Neuronal stem cell (in vitro differentiated cells): ENCODE results near the gene ZFR.

ENCODE experiments used
- DNase-seq: peaks from one replicate; pipeline ENCODE4 v3.0.0-alpha.2; 2013; ENCODE audit warnings: low spot score
- H2AFZ ChIP-seq: one replicate; pipeline ENCODE4 v1.6.1; 2013; ENCODE audit warnings: mild to moderate bottlenecking, low read length, inconsistent platforms
- H2AK5ac ChIP-seq: 2 replicates; pipeline ENCODE4 v1.6.1; 2013; ENCODE audit warnings: low read depth, mild to moderate bottlenecking, inconsistent platforms, low read length, moderate library complexity, mixed read lengths
- H2BK120ac ChIP-seq: 2 replicates; pipeline ENCODE4 v1.6.1; 2013; ENCODE audit warnings: low read depth, mild to moderate bottlenecking, inconsistent platforms, low read length, moderate library complexity, mixed read lengths
- H2BK12ac ChIP-seq: one replicate; pipeline ENCODE4 v1.6.1; 2013; ENCODE audit warnings: low read length, inconsistent platforms
- H2BK15ac ChIP-seq: 2 replicates; pipeline ENCODE4 v1.6.1; 2013; ENCODE audit warnings: mild to moderate bottlenecking, low read length, inconsistent platforms, mixed read lengths
- H2BK5ac ChIP-seq: one replicate; pipeline ENCODE4 v1.6.1; 2013; ENCODE audit warnings: inconsistent platforms, mild to moderate bottlenecking, low read length, moderate library complexity
- H3K14ac ChIP-seq: one replicate; pipeline ENCODE4 v1.6.1; 2013; ENCODE audit warnings: low read length, inconsistent platforms
- H3K18ac ChIP-seq: 2 replicates; pipeline ENCODE4 v1.6.1; 2013; ENCODE audit warnings: low read length, inconsistent platforms
- H3K23ac ChIP-seq: 2 replicates; pipeline ENCODE4 v1.6.1; 2013; ENCODE audit warnings: low read depth, mild to moderate bottlenecking, mixed read lengths, low read length, inconsistent platforms; ENCODE audit not compliant: poor library complexity
- H3K27ac ChIP-seq: replicated peaks from 3 replicates; pipeline ENCODE4 v1.5.1; 2013; ENCODE audit warnings: low read length, inconsistent platforms
- H3K27me3 ChIP-seq, 3 experiments: 2 replicates each; pipeline ENCODE4 v1.6.1; 2013; ENCODE audit warnings: low read length in 3 of 3, mild to moderate bottlenecking in 2 of 3, inconsistent platforms in 1 of 3, low read depth in 1 of 3, mixed read lengths in 1 of 3, moderate library complexity in 1 of 3; ENCODE audit not compliant: control insufficient read depth in 3 of 3, insufficient read depth in 3 of 3
- H3K36me3 ChIP-seq, 2 donors: replicated peaks in 1 of 2; 2 replicates each; pipeline ENCODE4 v1.6.1; 2013; ENCODE audit warnings: low read length in 2 of 2; ENCODE audit not compliant: control insufficient read depth in 2 of 2, insufficient read depth in 2 of 2
- H3K4ac ChIP-seq: 2 replicates; pipeline ENCODE4 v1.6.1; 2013; ENCODE audit warnings: inconsistent platforms, mild to moderate bottlenecking, low read length, moderate library complexity
- H3K4me1 ChIP-seq, 2 donors: 1 replicate in 1 of 2; 2 replicates in 1 of 2; pipeline ENCODE4 v1.6.1; 2013; ENCODE audit warnings: low read length in 2 of 2, low read depth in 1 of 2; ENCODE audit not compliant: control insufficient read depth in 2 of 2, insufficient read depth in 1 of 2
- H3K4me2 ChIP-seq: one replicate; pipeline ENCODE4 v1.6.1; 2013; ENCODE audit warnings: mild to moderate bottlenecking, low read length, inconsistent platforms; ENCODE audit not compliant: insufficient read depth, poor library complexity, severe bottlenecking
- H3K4me3 ChIP-seq, 2 donors: 2 replicates each; pipeline ENCODE4 v1.5.1; 2013; ENCODE audit warnings: low read length in 2 of 2, mild to moderate bottlenecking in 2 of 2, inconsistent platforms in 1 of 2, moderate library complexity in 1 of 2
- H3K79me1 ChIP-seq: one replicate; pipeline ENCODE4 v1.6.1; 2013; ENCODE audit warnings: low read depth, mild to moderate bottlenecking, inconsistent platforms, low read length, moderate library complexity
- H3K9ac ChIP-seq: one replicate; pipeline ENCODE4 v1.6.1; 2013; ENCODE audit warnings: mild to moderate bottlenecking, low read depth, low read length, inconsistent platforms; ENCODE audit not compliant: poor library complexity
- H3K9me3 ChIP-seq, 2 donors: replicated peaks in 1 of 2; 2 replicates each; pipeline versions ENCODE3 to v1.6.1; 2013; ENCODE audit warnings: low read length in 2 of 2, mild to moderate bottlenecking in 2 of 2, inconsistent platforms in 1 of 2, low read depth in 1 of 2, mixed read lengths in 1 of 2, moderate library complexity in 1 of 2; ENCODE audit not compliant: control insufficient read depth in 2 of 2, insufficient read depth in 1 of 2
- H4K8ac ChIP-seq: one replicate; pipeline ENCODE4 v1.6.1; 2013; ENCODE audit warnings: low read depth, mild to moderate bottlenecking, inconsistent platforms, low read length, moderate library complexity
- H4K91ac ChIP-seq: one replicate; pipeline ENCODE4 v1.6.1; 2013; ENCODE audit warnings: low read length, low read depth, mild to moderate bottlenecking, inconsistent platforms; ENCODE audit not compliant: poor library complexity
- WGBS, 2 donors: extraction: QIAGEN DNeasy Blood & Tissue Kit; methylation state at CpG; one replicate each; pipeline ENCODE4 v1.1.7; 2013; ENCODE audit warnings: missing lambda C conversion rate in 2 of 2, mixed read lengths in 1 of 2; ENCODE audit not compliant: insufficient read length in 2 of 2, insufficient replicate concordance in 1 of 2; ENCODE audit errors: extremely low coverage in 2 of 2; 5-methylcytosine and 5-hydroxymethylcytosine counted together

ZFR gene

GRCh38 chr5:32471784-32472183 lies 27.2 kb upstream of the ZFR start:
- no peak overlapping the region for H2BK15ac ChIP-seq
- 100% methylated on average over 1 of the region's 2 CpGs; no CpG with 5 or more reads in 1 of the 2 donors for WGBS, 2 donors
- H3K9ac ChIP-seq, result no peak overlapping the region
- H3K23ac ChIP-seq, result no peak overlapping the region
- peaks cover 9 to 11% of the 10 kb centered on the region in 2 donors for H3K4me1 ChIP-seq
- H3K4ac ChIP-seq, result no peak overlapping the region
- H3K4me2 ChIP-seq, result no peak overlapping the region
- no peaks in the 10 kb centered on the region for H3K36me3 ChIP-seq
- peaks cover 0 to 14% (median 0%) of the 10 kb centered on the region in 3 experiments for H3K27me3 ChIP-seq
- no peak overlapping the region for H3K18ac ChIP-seq
- no peak overlapping the region for H4K8ac ChIP-seq
- H2BK5ac ChIP-seq, result no peak overlapping the region
- no peak overlapping the region for H2AFZ ChIP-seq
- H3K27ac ChIP-seq, result no peak overlapping the region
- no peaks in the 10 kb centered on the region for H3K9me3 ChIP-seq
- H4K91ac ChIP-seq, result no peak overlapping the region
- no peak for DNase-seq
- no peak overlapping the region for H2BK120ac ChIP-seq
- no peak overlapping the region for H3K14ac ChIP-seq
- H3K79me1 ChIP-seq, result no peaks in the 10 kb centered on the region
- H2BK12ac ChIP-seq, result no peak overlapping the region
- no peak overlapping the region for H2AK5ac ChIP-seq
- no peak overlapping the region for H3K4me3 ChIP-seq

GRCh38 chr5:32465076-32465475 lies 20.5 kb upstream of the ZFR start:
- no peak overlapping the region for H3K14ac ChIP-seq
- no peaks in the 10 kb centered on the region for H3K4me1 ChIP-seq
- DNase-seq, result no peak
- no peak overlapping the region for H4K91ac ChIP-seq
- H2BK120ac ChIP-seq, result no peak overlapping the region
- no CpG with 5 or more reads among the region's 2 CpGs for WGBS, 2 donors
- no peak overlapping the region for H4K8ac ChIP-seq
- no peak overlapping the region for H2AFZ ChIP-seq
- H3K4me2 ChIP-seq, result no peak overlapping the region
- peaks cover 0 to 27% (median 0%) of the 10 kb centered on the region in 3 experiments for H3K27me3 ChIP-seq
- H2BK12ac ChIP-seq, result no peak overlapping the region
- H3K27ac ChIP-seq, result no peak overlapping the region
- H3K9ac ChIP-seq, result no peak overlapping the region
- H3K9me3 ChIP-seq, result peaks cover 0 to 1% of the 10 kb centered on the region in 2 donors
- H3K36me3 ChIP-seq, result no peaks in the 10 kb centered on the region
- no peak overlapping the region for H3K18ac ChIP-seq
- H2BK15ac ChIP-seq, result no peak overlapping the region
- H3K79me1 ChIP-seq, result no peaks in the 10 kb centered on the region
- H3K4me3 ChIP-seq, result no peak overlapping the region
- H3K4ac ChIP-seq, result no peak overlapping the region
- H3K23ac ChIP-seq, result no peak overlapping the region
- no peak overlapping the region for H2AK5ac ChIP-seq
- H2BK5ac ChIP-seq, result no peak overlapping the region

GRCh38 chr5:32462618-32463017 lies 18.1 kb upstream of the ZFR start:
- Histone ChIP-seq H2BK15ac (no peak overlapping the region), H3K4ac (no peak overlapping the region), H3K27me3 (peaks cover 0 to 20% (median 0%) of the 10 kb centered on the region in 3 experiments), H3K79me1 (no peaks in the 10 kb centered on the region), H3K27ac (no peak overlapping the region), H3K4me2 (no peak overlapping the region), H4K91ac (no peak overlapping the region), H4K8ac (no peak overlapping the region), H2BK12ac (no peak overlapping the region), H3K18ac (no peak overlapping the region), H2BK5ac (no peak overlapping the region), H2AK5ac (no peak overlapping the region), H3K4me1 (no peaks in the 10 kb centered on the region), H3K14ac (no peak overlapping the region), H2AFZ (no peak overlapping the region), H3K36me3 (no peaks in the 10 kb centered on the region), H3K9ac (no peak overlapping the region), H2BK120ac (no peak overlapping the region), H3K4me3 (no peak overlapping the region), H3K23ac (no peak overlapping the region), H3K9me3 (peaks cover 0 to 1% of the 10 kb centered on the region in 2 donors)
- no peak for DNase-seq
- no CpG with 5 or more reads among the region's 1 CpG for WGBS, 2 donors

GRCh38 chr5:32461441-32462120 lies 17.0 kb upstream of the ZFR start:
- no peak overlapping the region for H2BK5ac ChIP-seq
- no peak overlapping the region for H3K27ac ChIP-seq
- H3K4me3 ChIP-seq, result no peak overlapping the region
- no peak overlapping the region for H4K91ac ChIP-seq
- H3K79me1 ChIP-seq, result no peaks in the 10 kb centered on the region
- no peak overlapping the region for H3K4ac ChIP-seq
- H3K36me3 ChIP-seq, result no peaks in the 10 kb centered on the region
- H3K9ac ChIP-seq, result no peak overlapping the region
- no peak overlapping the region for H2AK5ac ChIP-seq
- DNase-seq, result no peak
- peaks cover 0 to 19% (median 0%) of the 10 kb centered on the region in 3 experiments for H3K27me3 ChIP-seq
- H2BK12ac ChIP-seq, result no peak overlapping the region
- no peak overlapping the region for H3K18ac ChIP-seq
- no peak overlapping the region for H2BK15ac ChIP-seq
- H3K4me2 ChIP-seq, result no peak overlapping the region
- H2BK120ac ChIP-seq, result no peak overlapping the region
- no peak overlapping the region for H3K23ac ChIP-seq
- no CpG with 5 or more reads among the region's 6 CpGs for WGBS, 2 donors
- no peaks in the 10 kb centered on the region for H3K4me1 ChIP-seq
- H4K8ac ChIP-seq, result no peak overlapping the region
- H2AFZ ChIP-seq, result no peak overlapping the region
- no peak overlapping the region for H3K14ac ChIP-seq
- H3K9me3 ChIP-seq, result peaks cover 0 to 1% of the 10 kb centered on the region in 2 donors
